K562 (cell line): Measurements from ENCODE around the gene TEX101. TPM values are rescaled to one million over a fixed set of nuclear protein-coding genes. Genes with fewer than 3 reads are reported as not detected.

Source experiments
- ATAC-seq: fragments of 200-7000 bp; cut with Tn5 transposase; 3 replicates; pipeline ENCODE4 v1.9.1; 2020; ENCODE audit warnings: moderate library complexity
- Bru-seq: library from RNA; stranded (reverse); fragments of 400-500 nt; gene quantifications from one replicate; lab custom pipeline; 2021; lab: Mats Ljungman, UMichigan
- BruChase-seq, 2 experiments: library from RNA; stranded (reverse); fragments of 400-500 nt; gene quantifications; one replicate each; lab custom pipeline; 2021; lab: Mats Ljungman, UMichigan
- BruUV-seq: library from RNA; stranded (reverse); fragments of 400-500 nt; replicated peaks from 2 replicates; lab custom pipeline; 2021; lab: Mats Ljungman, UMichigan
- CTCF ChIA-PET: fragments of 300-600 bp; formaldehyde crosslinking; extraction: SDS; loops from one replicate; lab custom pipeline; 2021; ENCODE audit warnings: low intra/inter-chr PET ratio; lab: Yijun Ruan, JAX
- POLR2A ChIA-PET: fragments of 300-600, 350-650 bp; sonication (Branson Sonifier 250); formaldehyde crosslinking; extraction: SDS; loops from one replicate; lab custom pipeline; 2021; ENCODE audit warnings: antibody characterized with exemption, inconsistent platforms; lab: Yijun Ruan, JAX
- DNase-seq, 4 experiments: peaks; one replicate each; pipeline versions ENCODE4 v3.0.0 to v3.0.0-alpha.2; 2011 to 2018; ENCODE audit warnings: low spot score in 3 of 4, mixed read lengths in 3 of 4; ENCODE audit errors: extremely low read depth in 1 of 4
- FAIRE-seq: peaks from 2 replicates; lab custom pipeline; 2011; peaks lifted over from hg19 to GRCh38; lab: Jason Lieb, UNC
- H2AFZ ChIP-seq: 2 replicates; pipeline ENCODE4 v1.6.0; 2011; ENCODE audit warnings: low read depth, low read length, control low read depth, inconsistent platforms
- H3K27ac ChIP-seq: fragments of 200-600 bp; 3 replicates; pipeline ENCODE4 v1.8.0; 2011; ENCODE audit warnings: low read depth, mild to moderate bottlenecking, control low read depth, inconsistent platforms, low read length, moderate library complexity, mixed read lengths; ENCODE audit errors: extremely low read depth
- H3K27me3 ChIP-seq, 2 experiments: fragments of 300-600 bp in 1 of 2; 2 replicates in 1 of 2; 3 replicates in 1 of 2; pipeline versions ENCODE4 v1.6.0 to v1.8.0; 2011; ENCODE audit warnings: inconsistent platforms in 2 of 2, low read length in 2 of 2, mild to moderate bottlenecking in 1 of 2, mixed read lengths in 1 of 2, moderate library complexity in 1 of 2; ENCODE audit not compliant: control insufficient read depth in 2 of 2, insufficient read depth in 2 of 2
- H3K36me3 ChIP-seq: fragments of 300-600 bp; 3 replicates; pipeline ENCODE4 v1.8.0; 2011; ENCODE audit warnings: mild to moderate bottlenecking, low read length, inconsistent platforms; ENCODE audit not compliant: control insufficient read depth, insufficient read depth
- H3K4me1 ChIP-seq, 2 experiments: fragments of 200-600 bp in 1 of 2; replicated peaks in 1 of 2; 2 replicates in 1 of 2; 3 replicates in 1 of 2; pipeline versions ENCODE4 v1.5.1 to v1.8.0; 2011; ENCODE audit warnings: inconsistent platforms in 2 of 2, low read length in 2 of 2, mild to moderate bottlenecking in 1 of 2, mixed read lengths in 1 of 2, moderate library complexity in 1 of 2; ENCODE audit not compliant: control insufficient read depth in 2 of 2, insufficient read depth in 2 of 2
- H3K4me2 ChIP-seq: 2 replicates; pipeline ENCODE4 v1.6.1; 2011; ENCODE audit warnings: low read length, control low read depth, inconsistent platforms, mixed read lengths; ENCODE audit not compliant: insufficient read depth
- H3K4me3 ChIP-seq: fragments of 200-600 bp; sonication (generic), shearing (Covaris generic); 2 replicates; pipeline ENCODE4 v1.5.1; 2016; ENCODE audit warnings: control low read depth, inconsistent platforms
- H3K79me2 ChIP-seq: fragments of 200-600 bp; 3 replicates; pipeline ENCODE4 v1.8.0; 2011; ENCODE audit warnings: low read length, inconsistent platforms; ENCODE audit not compliant: control insufficient read depth, insufficient read depth
- H3K9ac ChIP-seq, 2 experiments: 2 replicates each; pipeline versions ENCODE4 v1.6.0 to v1.6.1; 2011; ENCODE audit warnings: low read depth in 2 of 2, low read length in 2 of 2, control low read depth in 1 of 2, inconsistent platforms in 1 of 2, mild to moderate bottlenecking in 1 of 2, mixed read lengths in 1 of 2; ENCODE audit not compliant: insufficient read depth in 1 of 2
- H3K9me1 ChIP-seq: one replicate; pipeline ENCODE4 v1.6.0; 2011; ENCODE audit warnings: inconsistent platforms, mild to moderate bottlenecking, low read length, moderate library complexity; ENCODE audit not compliant: control insufficient read depth, insufficient read depth
- H3K9me3 ChIP-seq: replicated peaks from 2 replicates; pipeline ENCODE4 v1.5.1; 2011; ENCODE audit warnings: low read depth, low read length, inconsistent platforms; ENCODE audit not compliant: control insufficient read depth, insufficient read depth
- H4K20me1 ChIP-seq: replicated peaks from 2 replicates; pipeline ENCODE4 v1.6.1; 2011; ENCODE audit warnings: low read length, inconsistent platforms, mixed read lengths; ENCODE audit not compliant: control insufficient read depth, insufficient read depth
- BCOR ChIP-seq: fragments of 450-650 bp; IDR thresholded peaks from 2 replicates; pipeline ENCODE4 v1.6.1; 2016
- CLOCK ChIP-seq: fragments of 250-450 bp; sonication (Bioruptor Pico); IDR thresholded peaks from 2 replicates; pipeline ENCODE4 v1.4.0; 2020; ENCODE audit warnings: mild to moderate bottlenecking, moderate library complexity, borderline replicate concordance
- KLF1 ChIP-seq: fragments of 450-650 bp; IDR thresholded peaks from 2 replicates; pipeline ENCODE4 v1.6.1; 2016; ENCODE audit warnings: missing genetic modification characterization, missing compliant biosample characterization
- L3MBTL2 ChIP-seq: fragments of 450-650 bp; IDR thresholded peaks from 2 replicates; pipeline ENCODE4 v1.6.1; 2016; ENCODE audit warnings: mild to moderate bottlenecking, moderate library complexity
- NBN ChIP-seq: fragments of 450-650 bp; IDR thresholded peaks from 2 replicates; pipeline ENCODE4 v1.6.1; 2016; ENCODE audit warnings: low read depth, mild to moderate bottlenecking
- NFATC3 ChIP-seq: fragments of 450-650 bp; IDR thresholded peaks from 2 replicates; pipeline ENCODE4 v1.6.1; 2017; ENCODE audit warnings: mild to moderate bottlenecking
- NRF1 ChIP-seq, 2 experiments: fragments of 450-650 bp; IDR thresholded peaks in 1 of 2; conservative IDR thresholded peaks in 1 of 2; 2 replicates each; pipeline ENCODE4 v1.6.1; 2014; ENCODE audit warnings: mild to moderate bottlenecking in 2 of 2
- RBM17 ChIP-seq: fragments of 200-400 bp; formaldehyde crosslinking; IDR thresholded peaks from 2 replicates; pipeline ENCODE4 v1.6.1; 2017; ENCODE audit warnings: low read depth, mild to moderate bottlenecking, low read length, borderline replicate concordance
- ZBTB17 ChIP-seq: fragments of 450-650 bp; formaldehyde crosslinking; IDR thresholded peaks from 2 replicates; pipeline ENCODE4 v1.4.0; 2020; ENCODE audit warnings: mild to moderate bottlenecking
- ZNF707 ChIP-seq: fragments of 250-450 bp; sonication (Bioruptor Pico); conservative IDR thresholded peaks from 2 replicates; pipeline ENCODE4 v1.8.0; 2022; ENCODE audit warnings: inconsistent platforms, mild to moderate bottlenecking, moderate library complexity
- ZZZ3 ChIP-seq: fragments of 450-650 bp; IDR thresholded peaks from 2 replicates; pipeline ENCODE4 v1.6.1; 2016; ENCODE audit warnings: antibody characterized with exemption, mild to moderate bottlenecking, moderate library complexity
- WGBS: fragments of 100-300 bp; shearing (Covaris generic); methylation state at CpG from one replicate; pipeline ENCODE4 v1.1.6; 2016; ENCODE audit warnings: low coverage, mixed read lengths; ENCODE audit not compliant: insufficient coverage; ENCODE audit errors: missing lambda C conversion rate; 5-methylcytosine and 5-hydroxymethylcytosine counted together
- in situ Hi-C: fragments of 300-500 bp; cut with MboI; formaldehyde crosslinking; loops from 4 replicates; pipeline ENCODE4 v1.15.0; 2018; ENCODE audit warnings: inconsistent platforms, mixed read lengths
- intact Hi-C: fragments of 100-400 bp; cut with micrococcal nuclease; formaldehyde crosslinking; loops from 2 replicates; pipeline ENCODE4 v1.14.2; 2022
- long read RNA-seq, 3 experiments: library from polyadenylated mRNA in 2 of 3; library from RNA in 1 of 3; unstranded in 2 of 3; stranded (forward) in 1 of 3; transcript quantifications; one replicate each; pipeline ENCODE4 v2.0.0, GENCODE V29; 2019 to 2022
- polyA minus RNA-seq, 3 experiments: library from RNA; depleted of rRNA, polyadenylated mRNA; stranded (reverse); fragments of >200 nt; gene quantifications; 2 replicates each; pipeline ENCODE4 v1.2.3, GENCODE V29; 2011
- polyA plus RNA-seq, 8 experiments: library from polyadenylated mRNA; depleted of rRNA in 4 of 8; stranded (reverse) in 5 of 8; unstranded in 3 of 8; fragments of >200 nt; fragmentation: Nextera tagmentation in 2 of 8; fragmentation: Illumina TruSeq in 1 of 8; extraction: Ambion mirVana in 2 of 8; extraction: Trizol in 1 of 8; gene quantifications; 2 replicates each; pipeline versions ENCODE4 v1.2.1 to v1.2.3, GENCODE V29; 2011 to 2014; ENCODE audit warnings: inconsistent platforms in 1 of 8, missing spikeins in 1 of 8
- total RNA-seq, 7 experiments: library from RNA; depleted of rRNA in 6 of 7; stranded (reverse); fragments of >200 nt in 6 of 7; fragmentation: Illumina TruSeq in 2 of 7; extraction: Trizol in 2 of 7; gene quantifications; 2 replicates each; pipeline versions ENCODE4 v1.2.1 to v1.2.3, GENCODE V29; 2011 to 2021; ENCODE audit warnings: low replicate concordance in 1 of 7

TEX101 gene
- total RNA-seq (2011; cell fraction: chromatin; rRNA removed; ENCODE audit: low replicate concordance), result not detected in 2 replicates
- not detected in 2 replicates for total RNA-seq (2011; cell fraction: nucleolus; rRNA removed)
- not detected in 2 replicates for total RNA-seq (2011; cell fraction: nucleoplasm; rRNA removed)
- total RNA-seq (2014; rRNA removed) (not detected in 2 replicates), total RNA-seq (2014; rRNA removed; fragmentation: Illumina TruSeq; extraction: Trizol) (not detected in 2 replicates), total RNA-seq (2015; rRNA removed; fragmentation: Illumina TruSeq; extraction: Trizol) (not detected in 2 replicates), total RNA-seq (2021) (not detected in 2 replicates), polyA plus RNA-seq (2011; rRNA removed) (not detected in 2 replicates), polyA plus RNA-seq (2014; fragmentation: Illumina TruSeq; extraction: Trizol) (not detected in 2 replicates), polyA plus RNA-seq (2014; fragmentation: Nextera tagmentation; extraction: Ambion mirVana) (under 1 TPM; 0.10 to 0.14 TPM), polyA plus RNA-seq (2014; rRNA removed) (0.36 TPM in 1 of 2 replicates, not detected in the other), polyA minus RNA-seq (2011; rRNA and poly(A)+ RNA removed) (not detected in 2 replicates), Bru-seq, nascent RNA (not detected), BruChase-seq, experiment 1, labeled RNA remaining after a 2-hour chase (not detected), BruChase-seq, experiment 2, labeled RNA remaining after a 6-hour chase (not detected)
- 0.07 TPM in 1 of 2 replicates, not detected in the other for polyA plus RNA-seq (2011; cell fraction: cytosol; rRNA removed)
- polyA plus RNA-seq (2011; cell fraction: nucleus; rRNA removed), result not detected in 2 replicates
- polyA plus RNA-seq (2012), result 0.25 TPM in 1 of 2 replicates, not detected in the other
- polyA minus RNA-seq (2011; cell fraction: cytosol; rRNA and poly(A)+ RNA removed), result not detected in 2 replicates
- not detected in 2 replicates for polyA minus RNA-seq (2011; cell fraction: nucleus; rRNA and poly(A)+ RNA removed)
- long read RNA-seq, experiment 1, result 0 reads
- long read RNA-seq, experiment 2, result 0 reads
- long read RNA-seq, experiment 3, result 0 reads

DNA sequence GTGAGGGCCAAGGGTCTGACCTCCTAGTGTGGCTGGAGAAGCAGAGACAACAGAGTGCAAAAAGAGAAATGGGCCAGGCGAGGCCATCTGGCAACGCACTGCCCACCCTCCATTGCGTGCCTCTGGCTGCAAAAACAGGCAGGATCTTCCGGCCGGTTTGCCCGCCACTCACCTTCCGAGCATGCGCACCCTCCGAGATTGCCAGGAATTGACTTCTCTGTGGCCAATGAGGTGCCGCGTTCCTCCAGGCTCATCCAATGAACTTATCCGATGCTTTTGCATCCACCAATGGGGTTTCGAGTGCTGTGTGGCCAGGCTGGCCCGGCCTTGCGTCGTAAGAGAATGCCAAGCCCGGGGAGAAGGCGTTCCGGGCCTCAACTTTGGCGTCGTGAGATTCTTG lies at the start of gene TEX101:
Gene TEX101 (plus strand): TSS at position 337 of the 400 bp plus-strand sequence. CDS start 1,030 bp downstream, outside the sequence.
- Histone ChIP-seq H3K27me3 (peaks cover 0 to 14% of the 10 kb centered on the region in 2 experiments; a peak in 3 of 5 replicates), H3K4me2 (no peak within 1 kb of the TSS), H4K20me1 (no peaks in the 10 kb centered on the region), H3K9me3 (no peaks in the 10 kb centered on the region), H3K4me3 (no peak within 1 kb of the TSS), H3K9me1 (no peaks in the 10 kb centered on the region), H3K79me2 (no peaks in the 10 kb centered on the region), H3K9ac (no peak within 1 kb of the TSS), H3K4me1 (no peaks in the 10 kb centered on the region), H3K27ac (no peak within 1 kb of the TSS), H3K36me3 (no peaks in the 10 kb centered on the region), H2AFZ (no peak within 1 kb of the TSS)
- FAIRE-seq, result no peak
- no peak for ATAC-seq
- ChIA-PET POLR2A (no interaction called here), CTCF (no interaction called here)
- WGBS, result 27% methylated on average over 20 of the region's 21 CpGs
- in situ Hi-C loops, result no loop called here
- BruUV-seq, result no TSS peak
- peak in 1 of 4 experiments; percentile 15 for DNase-seq
- intact Hi-C loops, result no loop called here
- TF ChIP-seq ZNF707 (CRISPR knock-in tag) (no peak), BCOR (no peak), CLOCK (CRISPR knock-in tag) (no peak), NBN (no peak), L3MBTL2 (peak; percentile 44; the same call in 1 of the 2 replicates), KLF1 (no peak), NRF1 (conservative IDR thresholded peaks at IDR 0.05 in 1 of 2, IDR thresholded peaks at IDR 0.05 in 1 of 2) (peak; percentile 21 to 59; a peak in 2 of 4 replicates), ZBTB17 (no peak), ZZZ3 (no peak), RBM17 (no peak), NFATC3 (no peak)
